Trophoblast cell (in vitro differentiated cells and primary cell): Measurements from ENCODE around the gene TK2.

Experiments used
- DNase-seq, 2 donors: peaks; one replicate each; pipeline ENCODE4 v3.0.0-alpha.2; 2016
- H2AFZ ChIP-seq: 2 replicates; pipeline ENCODE4 v1.6.1; 2013; ENCODE audit warnings: low read length, moderate library complexity, mild to moderate bottlenecking; ENCODE audit not compliant: insufficient read depth, poor library complexity
- H2AK5ac ChIP-seq: 2 replicates; pipeline ENCODE4 v1.6.1; 2013; ENCODE audit warnings: mild to moderate bottlenecking, low read length
- H2BK120ac ChIP-seq: 2 replicates; pipeline ENCODE4 v1.6.1; 2013; ENCODE audit warnings: low read length, mild to moderate bottlenecking, moderate library complexity; ENCODE audit not compliant: insufficient read depth, poor library complexity
- H2BK12ac ChIP-seq: 2 replicates; pipeline ENCODE4 v1.6.1; 2013; ENCODE audit warnings: mild to moderate bottlenecking, low read length, moderate library complexity
- H2BK5ac ChIP-seq: 2 replicates; pipeline ENCODE4 v1.6.1; 2013; ENCODE audit warnings: low read length, low read depth, moderate library complexity, mild to moderate bottlenecking; ENCODE audit not compliant: poor library complexity
- H3K14ac ChIP-seq: 2 replicates; pipeline ENCODE4 v1.6.1; 2013; ENCODE audit warnings: mild to moderate bottlenecking, low read length
- H3K18ac ChIP-seq: 2 replicates; pipeline ENCODE4 v1.6.1; 2013; ENCODE audit warnings: mild to moderate bottlenecking, low read length
- H3K23ac ChIP-seq: 2 replicates; pipeline ENCODE4 v1.6.1; 2013; ENCODE audit warnings: low read length
- H3K27ac ChIP-seq: 2 replicates; pipeline ENCODE4 v1.5.1; 2013; ENCODE audit warnings: low read depth, mild to moderate bottlenecking, inconsistent platforms, low read length, moderate library complexity
- H3K27me3 ChIP-seq: 2 replicates; pipeline ENCODE4 v1.6.1; 2013; ENCODE audit warnings: inconsistent platforms, mild to moderate bottlenecking, low read length, moderate library complexity; ENCODE audit not compliant: insufficient read depth
- H3K36me3 ChIP-seq, 2 experiments: 1 replicate in 1 of 2; 2 replicates in 1 of 2; pipeline ENCODE4 v1.6.1; 2013; ENCODE audit warnings: low read length in 2 of 2, mild to moderate bottlenecking in 2 of 2, moderate library complexity in 1 of 2; ENCODE audit not compliant: insufficient read depth in 2 of 2, control insufficient read depth in 1 of 2
- H3K4ac ChIP-seq: 2 replicates; pipeline ENCODE4 v1.6.1; 2013; ENCODE audit warnings: low read depth, mild to moderate bottlenecking, low read length, moderate library complexity
- H3K4me1 ChIP-seq, 2 experiments: 1 replicate in 1 of 2; 2 replicates in 1 of 2; pipeline ENCODE4 v1.6.1; 2013; ENCODE audit warnings: low read length in 2 of 2, mild to moderate bottlenecking in 2 of 2, moderate library complexity in 1 of 2; ENCODE audit not compliant: insufficient read depth in 2 of 2, control insufficient read depth in 1 of 2
- H3K4me2 ChIP-seq: 2 replicates; pipeline ENCODE4 v1.6.1; 2013; ENCODE audit warnings: inconsistent platforms, mild to moderate bottlenecking, low read length, moderate library complexity
- H3K4me3 ChIP-seq: 2 replicates; pipeline ENCODE4 v1.5.1; 2013; ENCODE audit warnings: mild to moderate bottlenecking, low read depth, low read length, inconsistent platforms
- H3K79me1 ChIP-seq: one replicate; pipeline ENCODE4 v1.6.1; 2013; ENCODE audit warnings: low read length
- H3K79me2 ChIP-seq: 2 replicates; pipeline ENCODE4 v1.6.1; 2013; ENCODE audit warnings: low read length, mild to moderate bottlenecking; ENCODE audit not compliant: control insufficient read depth, insufficient read depth, poor library complexity
- H3K9ac ChIP-seq: 2 replicates; pipeline ENCODE4 v1.6.1; 2013; ENCODE audit warnings: mild to moderate bottlenecking, low read length
- H3K9me3 ChIP-seq: 2 replicates; pipeline ENCODE4 v1.6.1; 2013; ENCODE audit warnings: low read depth, mild to moderate bottlenecking, control low read depth, inconsistent platforms, low read length; ENCODE audit not compliant: insufficient read depth
- H4K12ac ChIP-seq: 2 replicates; pipeline ENCODE4 v1.6.1; 2013; ENCODE audit warnings: low read depth, mild to moderate bottlenecking, low read length, moderate library complexity
- H4K8ac ChIP-seq: 2 replicates; pipeline ENCODE4 v1.6.1; 2013; ENCODE audit warnings: low read depth, mild to moderate bottlenecking, low read length, moderate library complexity
- H4K91ac ChIP-seq: one replicate; pipeline ENCODE4 v1.6.1; 2013; ENCODE audit warnings: low read depth, mild to moderate bottlenecking, low read length, moderate library complexity
- whole genome bisulfite sequencing: extraction: QIAGEN DNeasy Blood & Tissue Kit; methylation state at CpG from one replicate; pipeline ENCODE4 v1.1.7; 2013; ENCODE audit warnings: missing lambda C conversion rate; ENCODE audit not compliant: insufficient read length, insufficient coverage; ENCODE audit errors: extremely low coverage; 5-methylcytosine and 5-hydroxymethylcytosine counted together

Gene TK2

GRCh38 chr16:66590322-66590721, 40.4 kb upstream of the TK2 start:
- no peak overlapping the region for H3K18ac ChIP-seq
- no peak for DNase-seq
- H3K27ac ChIP-seq, result no peak overlapping the region
- no peak overlapping the region for H2BK5ac ChIP-seq
- H3K79me1 ChIP-seq, result no peaks in the 10 kb centered on the region
- H3K9ac ChIP-seq, result no peak overlapping the region
- H2AFZ ChIP-seq, result no peak overlapping the region
- H3K4me2 ChIP-seq, result no peak overlapping the region
- no peak overlapping the region for H4K8ac ChIP-seq
- no peak overlapping the region for H3K23ac ChIP-seq
- no peaks in the 10 kb centered on the region for H3K79me2 ChIP-seq
- no peak overlapping the region for H2BK12ac ChIP-seq
- H2AK5ac ChIP-seq, result no peak overlapping the region
- no CpG with 5 or more reads among the region's 8 CpGs for WGBS
- no peak overlapping the region for H2BK120ac ChIP-seq
- no peak overlapping the region for H4K12ac ChIP-seq
- H3K14ac ChIP-seq, result no peak overlapping the region
- no peaks in the 10 kb centered on the region for H3K9me3 ChIP-seq
- H4K91ac ChIP-seq, result no peak overlapping the region
- no peak overlapping the region for H3K4ac ChIP-seq
- no peak overlapping the region for H3K4me3 ChIP-seq
- H3K4me1 ChIP-seq, result no peaks in the 10 kb centered on the region
- H3K27me3 ChIP-seq, result no peaks in the 10 kb centered on the region
- H3K36me3 ChIP-seq, result no peaks in the 10 kb centered on the region

- H3K4me1 ChIP-seq, result no peaks in the 10 kb centered on the region
- H3K27me3 ChIP-seq, result no peaks in the 10 kb centered on the region
- H3K79me2 ChIP-seq, result no peaks in the 10 kb centered on the region
- no peaks in the 10 kb centered on the region for H3K9me3 ChIP-seq
- no CpG with 5 or more reads among the region's 8 CpGs for WGBS
- H2BK12ac ChIP-seq, result no peak overlapping the region
- peak in 1 of 2 donors; percentile 14 for DNase-seq
- H2BK5ac ChIP-seq, result no peak overlapping the region
- H2BK120ac ChIP-seq, result no peak overlapping the region
- no peaks in the 10 kb centered on the region for H3K79me1 ChIP-seq
- no peak overlapping the region for H2AK5ac ChIP-seq
- H3K14ac ChIP-seq, result no peak overlapping the region
- H3K4ac ChIP-seq, result no peak overlapping the region
- no peak overlapping the region for H3K9ac ChIP-seq
- H3K23ac ChIP-seq, result no peak overlapping the region
- no peak overlapping the region for H3K4me3 ChIP-seq
- no peak overlapping the region for H4K8ac ChIP-seq
- no peak overlapping the region for H4K91ac ChIP-seq
- no peak overlapping the region for H2AFZ ChIP-seq
- H3K4me2 ChIP-seq, result no peak overlapping the region
- no peak overlapping the region for H3K18ac ChIP-seq
- H3K27ac ChIP-seq, result no peak overlapping the region
- no peaks in the 10 kb centered on the region for H3K36me3 ChIP-seq
- no peak overlapping the region for H4K12ac ChIP-seq
Measured at GRCh38 chr16:66588981-66589713, 39.2 kb upstream of the TK2 start.

DNA sequence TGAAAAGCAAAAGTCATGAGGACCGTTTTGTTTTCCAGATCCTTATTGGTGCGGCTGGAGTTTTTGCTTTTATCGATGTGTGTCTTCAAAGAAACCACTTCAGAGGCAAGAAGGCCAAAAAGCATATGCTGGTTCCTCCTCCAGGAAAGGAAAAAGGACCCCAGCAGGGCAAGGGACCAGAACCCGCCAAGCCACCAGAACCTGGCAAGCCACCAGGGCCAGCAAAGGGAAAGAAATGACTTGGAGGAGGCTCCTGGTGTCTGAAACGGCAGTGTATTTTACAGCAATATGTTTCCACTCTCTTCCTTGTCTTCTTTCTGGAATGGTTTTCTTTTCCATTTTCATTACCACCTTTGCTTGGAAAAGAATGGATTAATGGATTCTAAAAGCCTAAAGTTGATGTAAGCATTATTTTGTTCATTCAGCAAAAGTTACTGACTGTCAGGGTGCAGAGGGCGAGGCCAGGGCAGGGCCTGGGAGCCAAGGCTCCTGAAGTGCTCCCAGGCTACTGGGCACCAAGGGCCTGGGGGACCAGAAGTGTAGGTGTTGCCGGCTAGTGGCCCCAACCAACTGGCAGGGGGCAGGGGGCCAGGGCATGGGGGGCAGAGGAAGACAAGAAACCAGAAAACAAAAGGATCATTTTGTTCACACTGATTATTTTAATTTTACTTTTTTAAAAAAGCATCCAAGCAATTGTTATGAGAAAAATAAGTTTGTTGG, 38.1 kb upstream of the TK2 start:
- no peak overlapping the region for H3K23ac ChIP-seq
- WGBS, result no CpG with 5 or more reads among the region's 7 CpGs

GRCh38 chr16:66585481-66586239, 35.7 kb upstream of the TK2 start:
- WGBS, result no CpG with 5 or more reads among the region's 10 CpGs
- Histone ChIP-seq H2BK5ac (no peak overlapping the region), H3K27me3 (no peaks in the 10 kb centered on the region)

More for the DNA sequence above, 38.1 kb upstream of the TK2 start:
- Histone ChIP-seq H2BK5ac (no peak overlapping the region), H2BK12ac (no peak overlapping the region), H4K91ac (no peak overlapping the region), H2AFZ (no peak overlapping the region), H3K4ac (no peak overlapping the region), H3K36me3 (no peaks in the 10 kb centered on the region), H3K9me3 (no peaks in the 10 kb centered on the region), H3K79me2 (no peaks in the 10 kb centered on the region), H3K79me1 (no peaks in the 10 kb centered on the region), H3K9ac (no peak overlapping the region), H3K27me3 (no peaks in the 10 kb centered on the region), H3K4me2 (no peak overlapping the region), H2BK120ac (no peak overlapping the region), H4K8ac (no peak overlapping the region), H3K14ac (no peak overlapping the region), H2AK5ac (no peak overlapping the region), H3K18ac (no peak overlapping the region), H3K4me3 (no peak overlapping the region), H3K27ac (no peak overlapping the region), H3K4me1 (no peaks in the 10 kb centered on the region), H4K12ac (no peak overlapping the region)
- no peak for DNase-seq

More at GRCh38 chr16:66585481-66586239, 35.7 kb upstream of the TK2 start:
- no peaks in the 10 kb centered on the region for H3K79me1 ChIP-seq
- H4K8ac ChIP-seq, result no peak overlapping the region
- H3K4me1 ChIP-seq, result peaks cover 3% of the 10 kb centered on the region in 2 experiments
- H4K91ac ChIP-seq, result no peak overlapping the region
- H4K12ac ChIP-seq, result no peak overlapping the region
- no peak overlapping the region for H2AFZ ChIP-seq
- no peaks in the 10 kb centered on the region for H3K36me3 ChIP-seq
- H2BK12ac ChIP-seq, result no peak overlapping the region
- H3K79me2 ChIP-seq, result no peaks in the 10 kb centered on the region
- H3K18ac ChIP-seq, result no peak overlapping the region
- DNase-seq, result no peak
- no peak overlapping the region for H3K4ac ChIP-seq
- H3K4me2 ChIP-seq, result no peak overlapping the region
- H3K23ac ChIP-seq, result no peak overlapping the region
- H3K14ac ChIP-seq, result no peak overlapping the region
- no peak overlapping the region for H3K27ac ChIP-seq
- H2AK5ac ChIP-seq, result no peak overlapping the region
- H3K9me3 ChIP-seq, result no peaks in the 10 kb centered on the region
- no peak overlapping the region for H3K9ac ChIP-seq
- no peak overlapping the region for H2BK120ac ChIP-seq
- H3K4me3 ChIP-seq, result no peak overlapping the region
